Islet of Langerhans (tissue), 1 donor: Measurements from ENCODE around the gene MED14.

ENCODE experiments used
- FAIRE-seq: peaks from one replicate; lab custom pipeline; 2011; peaks lifted over from hg19 to GRCh38; lab: Jason Lieb, UNC

Gene MED14

GRCh38 chrX:40663078-40663740, 72.1 kb downstream of the MED14 start:
- FAIRE-seq, result no peak

- no peak for FAIRE-seq
Observed at GRCh38 chrX:40661489-40661888, 73.9 kb downstream of the MED14 start.

- no peak for FAIRE-seq
Observed at GRCh38 chrX:40660381-40660780, 75.0 kb downstream of the MED14 start.

GRCh38 chrX:40653535-40653934, 81.8 kb downstream of the MED14 start:
- FAIRE-seq, result no peak

GRCh38 chrX:40652664-40653063, 82.7 kb downstream of the MED14 start:
- FAIRE-seq, result no peak

GRCh38 chrX:40651620-40652223, 83.6 kb downstream of the MED14 start:
- FAIRE-seq, result peak; percentile 99

- FAIRE-seq, result no peak
Observed at GRCh38 chrX:40647307-40648197, 87.8 kb downstream of the MED14 start, which contains the start of gene CXorf38. Gene CXorf38 (minus strand): TSS chrX:40647561. CDS start chrX:40647520, 41 bp downstream.

GRCh38 chrX:40646489-40647306, 88.6 kb downstream of the MED14 start:
- FAIRE-seq, result no peak

GRCh38 chrX:40644821-40645358, 90.5 kb downstream of the MED14 start:
- FAIRE-seq, result no peak

- no peak for FAIRE-seq
Observed at GRCh38 chrX:40644176-40644575, 91.2 kb downstream of the MED14 start.

- no peak for FAIRE-seq
Observed at GRCh38 chrX:40637687-40638086, 97.7 kb downstream of the MED14 start.

- no peak for FAIRE-seq
Observed at GRCh38 chrX:40632199-40632598, 103.1 kb downstream of the MED14 start.

GRCh38 chrX:40628506-40628905, 106.8 kb downstream of the MED14 start:
- no peak for FAIRE-seq

GRCh38 chrX:40625294-40625693, 110.0 kb downstream of the MED14 start:
- no peak for FAIRE-seq

- no peak for FAIRE-seq
Observed at GRCh38 chrX:40623665-40624064, 111.7 kb downstream of the MED14 start.

GRCh38 chrX:40623139-40623536, 112.2 kb downstream of the MED14 start, which contains the start of gene MPC1L:
Gene MPC1L (plus strand): TSS chrX:40623428. CDS start chrX:40623566, 138 bp downstream.
- no peak for FAIRE-seq

- FAIRE-seq, result no peak
Observed at GRCh38 chrX:40622479-40623138, 112.7 kb downstream of the MED14 start.

- no peak for FAIRE-seq
Observed at GRCh38 chrX:40617566-40617965, 117.8 kb downstream of the MED14 start.

- no peak for FAIRE-seq
Observed at GRCh38 chrX:40615976-40616375, 119.4 kb downstream of the MED14 start.

GRCh38 chrX:40612511-40612910, 122.8 kb downstream of the MED14 start:
- FAIRE-seq, result no peak

GRCh38 chrX:40607381-40607780, 128.0 kb downstream of the MED14 start:
- no peak for FAIRE-seq
